HepG2 (cell line): ENCODE measurements around the gene PIGN.

Experiments used
- CBX5 ChIP-seq: sonication (generic); formaldehyde crosslinking; IDR thresholded peaks from 2 replicates; pipeline ENCODE4 v1.4.0; 2020; ENCODE audit warnings: missing genetic modification reagents, borderline replicate concordance
- FOXM1 ChIP-seq: sonication (generic); formaldehyde crosslinking; IDR thresholded peaks from 2 replicates; pipeline ENCODE4 v1.5.0; 2020; ENCODE audit warnings: missing genetic modification reagents
- NFE2L2 ChIP-seq: fragments of 150-350 bp; IDR thresholded peaks from 2 replicates; pipeline ENCODE4 v1.6.1; 2014; ENCODE audit warnings: low read length

DNA sequence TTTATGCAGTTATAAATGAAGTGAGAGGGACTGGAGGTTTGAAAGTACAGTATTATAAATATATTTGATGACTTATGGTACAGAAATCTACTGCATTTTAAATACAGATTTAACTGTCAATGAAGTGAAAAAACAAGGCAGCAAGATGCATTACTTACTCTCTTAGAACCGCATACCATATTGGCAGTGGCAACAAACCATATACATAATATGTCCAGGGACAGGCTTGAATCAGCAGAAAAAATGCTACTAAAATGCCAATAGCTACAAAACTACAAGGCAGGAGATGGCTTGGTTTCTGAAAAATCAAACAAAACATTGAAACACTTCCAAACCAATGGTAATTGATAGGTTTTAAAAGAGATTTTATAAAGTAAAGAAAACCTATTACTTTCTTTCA, 77.2 kb downstream of the PIGN start:
- TF ChIP-seq FOXM1 (CRISPR knock-in tag) (no peak), NFE2L2 (no peak), CBX5 (no peak)
